ENCODE results near the gene OR13A1.
"Not testable (repeated sequence)": the region's sequence is repeated elsewhere in the genome, so short reads cannot be mapped to it uniquely, and the experiment has no call there.

The OR13A1 gene

DNA sequence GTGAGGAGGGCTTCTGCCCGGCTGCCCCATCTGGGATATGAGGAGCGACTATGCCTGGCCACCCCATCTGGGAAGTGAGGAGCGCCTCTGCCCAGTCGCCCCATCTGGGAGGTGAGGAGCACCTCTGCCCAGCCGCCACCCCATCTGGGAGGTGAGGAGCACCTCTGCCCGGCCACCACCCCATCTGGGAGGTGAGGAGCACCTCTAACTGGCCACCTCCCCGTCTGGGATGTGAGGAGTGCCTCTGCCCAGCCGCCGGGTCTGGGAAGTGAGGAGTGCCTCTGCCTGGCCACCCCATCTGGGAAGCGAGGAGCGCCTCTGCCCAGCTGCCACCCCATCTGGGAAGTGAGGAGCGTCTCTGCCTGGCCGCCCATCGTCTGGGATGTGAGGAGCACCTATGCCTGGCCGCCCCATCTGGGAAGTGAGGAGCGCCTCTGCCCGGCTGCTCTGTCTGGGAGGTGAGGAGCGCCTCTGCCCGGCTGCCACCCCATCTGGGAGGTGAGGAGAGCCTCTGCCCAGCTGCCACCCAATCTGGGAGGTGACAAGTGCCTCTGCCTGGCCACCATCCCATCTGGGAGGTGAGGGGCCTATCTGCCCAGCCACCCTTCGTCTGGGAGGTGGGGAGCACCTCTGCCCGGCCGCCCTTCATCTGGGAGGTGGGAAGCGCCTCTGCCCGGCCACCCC, 31.4 kb upstream of the OR13A1 start:
- H3K14ac ChIP-seq (ENCODE audit: low read length); H3K27ac ChIP-seq (replicated peaks; ENCODE audit: low read length); H2BK15ac ChIP-seq (ENCODE audit: low read length); H3K36me3 ChIP-seq (replicated peaks in 1 of 2; ENCODE audit: control insufficient read depth in 2 of 2, insufficient read depth in 2 of 2, low read length in 2 of 2); H4K91ac ChIP-seq (ENCODE audit: low read depth, low read length, poor library complexity); H3K27me3 ChIP-seq (ENCODE audit: control insufficient read depth in 3 of 3, insufficient read depth in 3 of 3, low read depth in 1 of 3, low read length in 3 of 3); H3K4me2 ChIP-seq (ENCODE audit: insufficient read depth, low read length, poor library complexity, severe bottlenecking); H2BK5ac ChIP-seq (ENCODE audit: low read length); H2AK5ac ChIP-seq (ENCODE audit: low read depth, low read length); H3K9me3 ChIP-seq (replicated peaks in 1 of 2; ENCODE audit: control insufficient read depth in 2 of 2, insufficient read depth in 1 of 2, low read depth in 1 of 2, low read length in 2 of 2); H2BK120ac ChIP-seq (ENCODE audit: low read depth, low read length); H2AFZ ChIP-seq (ENCODE audit: low read length); H2BK12ac ChIP-seq (ENCODE audit: low read length); H3K79me1 ChIP-seq (ENCODE audit: low read depth, low read length); H3K4ac ChIP-seq (ENCODE audit: low read length); H4K8ac ChIP-seq (ENCODE audit: low read depth, low read length); H3K4me3 ChIP-seq (ENCODE audit: low read length in 2 of 2); H3K4me1 ChIP-seq (ENCODE audit: control insufficient read depth in 2 of 2, insufficient read depth in 1 of 2, low read depth in 1 of 2, low read length in 2 of 2); DNase-seq (ENCODE audit: low spot score); H3K23ac ChIP-seq (ENCODE audit: low read depth, low read length, poor library complexity); H3K9ac ChIP-seq (ENCODE audit: low read depth, low read length, poor library complexity); H3K18ac ChIP-seq (ENCODE audit: low read length): not testable (repeated sequence)
- no CpG with 5 or more reads among the region's 24 CpGs for WGBS, 2 donors (ENCODE audit: extremely low coverage in 2 of 2, insufficient read length in 2 of 2, insufficient replicate concordance in 1 of 2)

DNA sequence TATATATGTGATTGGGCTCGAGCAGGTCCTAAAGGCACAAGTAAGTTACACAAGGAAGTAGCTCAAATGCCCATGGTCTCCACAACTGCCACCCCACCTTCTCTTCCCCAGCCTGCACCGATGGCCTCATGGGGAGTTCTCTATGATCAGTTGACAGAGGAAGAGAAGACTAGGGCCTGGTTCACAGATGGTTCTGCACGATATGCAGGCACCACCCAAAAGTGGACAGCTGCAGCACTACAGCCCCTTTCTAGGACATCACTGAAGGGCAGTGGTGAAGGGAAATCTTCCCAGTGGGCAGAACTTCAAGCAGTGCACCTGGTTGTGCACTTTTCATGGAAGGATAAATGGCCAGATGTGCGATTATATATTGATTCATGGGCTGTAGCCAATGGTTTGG, 25.0 kb upstream of the OR13A1 start:
- DNase-seq (ENCODE audit: low spot score); H3K4me2 ChIP-seq (ENCODE audit: insufficient read depth, low read length, poor library complexity, severe bottlenecking); H2BK5ac ChIP-seq (ENCODE audit: low read length); H3K4ac ChIP-seq (ENCODE audit: low read length); H2AK5ac ChIP-seq (ENCODE audit: low read depth, low read length); H2AFZ ChIP-seq (ENCODE audit: low read length); H2BK12ac ChIP-seq (ENCODE audit: low read length); H3K4me3 ChIP-seq (ENCODE audit: low read length in 2 of 2); H3K14ac ChIP-seq (ENCODE audit: low read length); H4K91ac ChIP-seq (ENCODE audit: low read depth, low read length, poor library complexity); H3K9me3 ChIP-seq (replicated peaks in 1 of 2; ENCODE audit: control insufficient read depth in 2 of 2, insufficient read depth in 1 of 2, low read depth in 1 of 2, low read length in 2 of 2); H3K27me3 ChIP-seq (ENCODE audit: control insufficient read depth in 3 of 3, insufficient read depth in 3 of 3, low read depth in 1 of 3, low read length in 3 of 3); H3K18ac ChIP-seq (ENCODE audit: low read length); H4K8ac ChIP-seq (ENCODE audit: low read depth, low read length); H3K23ac ChIP-seq (ENCODE audit: low read depth, low read length, poor library complexity); H3K36me3 ChIP-seq (replicated peaks in 1 of 2; ENCODE audit: control insufficient read depth in 2 of 2, insufficient read depth in 2 of 2, low read length in 2 of 2); H3K9ac ChIP-seq (ENCODE audit: low read depth, low read length, poor library complexity); H2BK15ac ChIP-seq (ENCODE audit: low read length); H3K79me1 ChIP-seq (ENCODE audit: low read depth, low read length); H3K4me1 ChIP-seq (ENCODE audit: control insufficient read depth in 2 of 2, insufficient read depth in 1 of 2, low read depth in 1 of 2, low read length in 2 of 2); H2BK120ac ChIP-seq (ENCODE audit: low read depth, low read length); H3K27ac ChIP-seq (replicated peaks; ENCODE audit: low read length): not testable (repeated sequence)
- no CpG with 5 or more reads among the region's 4 CpGs for WGBS, 2 donors (ENCODE audit: extremely low coverage in 2 of 2, insufficient read length in 2 of 2, insufficient replicate concordance in 1 of 2)

- Histone ChIP-seq H4K8ac (ENCODE audit: low read depth, low read length) (no peak overlapping the region), H3K36me3 (replicated peaks in 1 of 2; ENCODE audit: control insufficient read depth in 2 of 2, insufficient read depth in 2 of 2, low read length in 2 of 2) (no peaks in the 10 kb centered on the region), H2AFZ (ENCODE audit: low read length) (no peak overlapping the region), H4K91ac (ENCODE audit: low read depth, low read length, poor library complexity) (no peak overlapping the region), H3K9ac (ENCODE audit: low read depth, low read length, poor library complexity) (no peak overlapping the region), H2BK5ac (ENCODE audit: low read length) (no peak overlapping the region), H2BK12ac (ENCODE audit: low read length) (no peak overlapping the region), H3K4me3 (ENCODE audit: low read length in 2 of 2) (no peak overlapping the region), H3K27me3 (ENCODE audit: control insufficient read depth in 3 of 3, insufficient read depth in 3 of 3, low read depth in 1 of 3, low read length in 3 of 3) (no peaks in the 10 kb centered on the region), H3K14ac (ENCODE audit: low read length) (no peak overlapping the region), H3K9me3 (replicated peaks in 1 of 2; ENCODE audit: control insufficient read depth in 2 of 2, insufficient read depth in 1 of 2, low read depth in 1 of 2, low read length in 2 of 2) (peaks cover 0 to 3% of the 10 kb centered on the region in 2 donors), H3K4ac (ENCODE audit: low read length) (no peak overlapping the region), H3K27ac (replicated peaks; ENCODE audit: low read length) (no peak overlapping the region), H2BK15ac (ENCODE audit: low read length) (no peak overlapping the region), H3K23ac (ENCODE audit: low read depth, low read length, poor library complexity) (no peak overlapping the region), H2AK5ac (ENCODE audit: low read depth, low read length) (no peak overlapping the region), H3K4me2 (ENCODE audit: insufficient read depth, low read length, poor library complexity, severe bottlenecking) (no peak overlapping the region), H3K4me1 (ENCODE audit: control insufficient read depth in 2 of 2, insufficient read depth in 1 of 2, low read depth in 1 of 2, low read length in 2 of 2) (no peaks in the 10 kb centered on the region), H2BK120ac (ENCODE audit: low read depth, low read length) (no peak overlapping the region), H3K18ac (ENCODE audit: low read length) (no peak overlapping the region), H3K79me1 (ENCODE audit: low read depth, low read length) (no peaks in the 10 kb centered on the region)
- WGBS, 2 donors (ENCODE audit: extremely low coverage in 2 of 2, insufficient read length in 2 of 2, insufficient replicate concordance in 1 of 2): no CpG with 5 or more reads among the region's 1 CpG
- DNase-seq (ENCODE audit: low spot score): no peak
Measured at GRCh38 chr10:45339894-45340293, 24.5 kb upstream of the OR13A1 start.

DNA sequence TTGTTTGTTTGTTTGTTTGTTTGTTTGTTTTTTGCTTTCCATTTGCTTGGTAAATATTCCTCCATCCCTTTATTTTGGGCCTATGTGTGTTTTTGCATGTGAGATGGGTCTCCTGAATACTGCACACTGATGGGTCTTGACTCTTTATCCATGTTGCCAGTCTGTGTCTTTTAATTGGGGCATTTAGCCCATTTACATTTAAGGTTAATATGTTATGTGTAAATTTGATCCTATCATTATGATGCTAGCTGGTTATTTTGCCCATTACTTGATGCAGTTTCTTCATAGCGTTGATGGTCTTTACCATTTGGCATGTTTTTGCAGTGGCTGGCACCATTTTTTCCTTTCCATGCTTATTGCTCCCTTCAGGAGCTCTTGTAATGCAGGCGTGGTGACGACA, 16.4 kb upstream of the OR13A1 start:
- H3K9ac ChIP-seq (ENCODE audit: low read depth, low read length, poor library complexity); H3K27ac ChIP-seq (replicated peaks; ENCODE audit: low read length); H3K23ac ChIP-seq (ENCODE audit: low read depth, low read length, poor library complexity); H3K9me3 ChIP-seq (replicated peaks in 1 of 2; ENCODE audit: control insufficient read depth in 2 of 2, insufficient read depth in 1 of 2, low read depth in 1 of 2, low read length in 2 of 2); H2BK15ac ChIP-seq (ENCODE audit: low read length); H4K8ac ChIP-seq (ENCODE audit: low read depth, low read length); H3K4me2 ChIP-seq (ENCODE audit: insufficient read depth, low read length, poor library complexity, severe bottlenecking); H3K79me1 ChIP-seq (ENCODE audit: low read depth, low read length); H3K14ac ChIP-seq (ENCODE audit: low read length); H3K4me3 ChIP-seq (ENCODE audit: low read length in 2 of 2); H2AK5ac ChIP-seq (ENCODE audit: low read depth, low read length); H3K27me3 ChIP-seq (ENCODE audit: control insufficient read depth in 3 of 3, insufficient read depth in 3 of 3, low read depth in 1 of 3, low read length in 3 of 3); DNase-seq (ENCODE audit: low spot score); H2BK120ac ChIP-seq (ENCODE audit: low read depth, low read length); H3K4ac ChIP-seq (ENCODE audit: low read length); H3K4me1 ChIP-seq (ENCODE audit: control insufficient read depth in 2 of 2, insufficient read depth in 1 of 2, low read depth in 1 of 2, low read length in 2 of 2); H3K36me3 ChIP-seq (replicated peaks in 1 of 2; ENCODE audit: control insufficient read depth in 2 of 2, insufficient read depth in 2 of 2, low read length in 2 of 2); H3K18ac ChIP-seq (ENCODE audit: low read length); H2BK12ac ChIP-seq (ENCODE audit: low read length); H2BK5ac ChIP-seq (ENCODE audit: low read length); H4K91ac ChIP-seq (ENCODE audit: low read depth, low read length, poor library complexity); H2AFZ ChIP-seq (ENCODE audit: low read length): not testable (repeated sequence)
- no CpG with 5 or more reads among the region's 3 CpGs for WGBS, 2 donors (ENCODE audit: extremely low coverage in 2 of 2, insufficient read length in 2 of 2, insufficient replicate concordance in 1 of 2)
